HCT116 (cell line): ENCODE measurements around the gene HSBP1. TPM values are rescaled to one million over a fixed set of nuclear protein-coding genes. Genes with fewer than 3 reads are reported as not detected.

ENCODE experiments used
- ATAC-seq: fragments of 200-7000 bp; cut with Tn5 transposase; 2 replicates; pipeline ENCODE4 v1.9.1; 2020; ENCODE audit warnings: mild to moderate bottlenecking, moderate library complexity
- BruUV-seq: library from RNA; stranded (reverse); fragments of 400-500 nt; replicated peaks from 2 replicates; lab custom pipeline; 2021; lab: Mats Ljungman, UMichigan
- CTCF ChIA-PET: fragments of 300-600 bp; sonication (Branson Sonifier 250); formaldehyde crosslinking; loops from one replicate; lab custom pipeline; 2021; ENCODE audit warnings: antibody characterized with exemption; lab: Charles Lee
- POLR2A ChIA-PET: fragments of 300-600, 350-600 bp; sonication (Branson Sonifier 250); formaldehyde crosslinking; loops from one replicate; lab custom pipeline; 2021; ENCODE audit warnings: antibody characterized with exemption; lab: Charles Lee
- RAD21 ChIA-PET, 2 experiments: fragments of 300-600 bp; sonication (Branson Sonifier 250); formaldehyde crosslinking; loops; one replicate each; lab custom pipeline; 2023; ENCODE audit warnings: low total read pairs in 2 of 2; ENCODE audit not compliant: uncharacterized antibody in 2 of 2, unreplicated experiment in 2 of 2, low non-redundant PET in 1 of 2; lab: Charles Lee
- DNase-seq: peaks from one replicate; pipeline ENCODE4 v3.0.0-alpha.2; 2010; ENCODE audit warnings: low read depth, low spot score
- H2AFZ ChIP-seq: fragments of 200-600 bp; shearing (Covaris generic), sonication (generic); 2 replicates; pipeline ENCODE4 v1.6.1; 2017; ENCODE audit warnings: low read depth, mixed run types, mixed read lengths, antibody characterized with exemption, low read length; ENCODE audit not compliant: poor library complexity, severe bottlenecking
- H3K27ac ChIP-seq: 2 replicates; pipeline ENCODE4 v1.5.1; 2012; ENCODE audit warnings: low read depth, low read length
- H3K27me3 ChIP-seq: fragments of 200-600 bp; sonication (generic); 2 replicates; pipeline ENCODE4 v1.6.1; 2016; ENCODE audit warnings: mixed run types, low read length, mixed read lengths; ENCODE audit not compliant: insufficient read depth
- H3K36me3 ChIP-seq, 2 experiments: fragments of 200-500 bp in 1 of 2; fragments of 200-600 bp in 1 of 2; sonication (Bioruptor generic) in 1 of 2; sonication (generic) in 1 of 2; 2 replicates each; pipeline versions ENCODE4 v1.5.1 to v1.6.1; 2014 to 2016; ENCODE audit warnings: low read length in 2 of 2, inconsistent platforms in 1 of 2, mixed read lengths in 1 of 2, mixed run types in 1 of 2; ENCODE audit not compliant: insufficient read depth in 2 of 2, control insufficient read depth in 1 of 2
- H3K4me1 ChIP-seq, 2 experiments: fragments of 200-600 bp in 1 of 2; sonication (generic) in 1 of 2; 2 replicates each; pipeline versions ENCODE4 v1.5.1 to v1.6.1; 2012 to 2017; ENCODE audit warnings: low read length in 2 of 2, inconsistent platforms in 1 of 2, mild to moderate bottlenecking in 1 of 2, mixed read lengths in 1 of 2, mixed run types in 1 of 2, moderate library complexity in 1 of 2; ENCODE audit not compliant: insufficient read depth in 2 of 2, control insufficient read depth in 1 of 2
- H3K4me2 ChIP-seq: fragments of 200-600 bp; sonication (generic); 2 replicates; pipeline ENCODE4 v1.6.1; 2017; ENCODE audit warnings: mixed run types, low read length, mixed read lengths
- H3K4me3 ChIP-seq, 2 experiments: fragments of 200-600 bp in 1 of 2; sonication (generic) in 1 of 2; replicated peaks in 1 of 2; 2 replicates each; pipeline ENCODE4 v1.5.1; 2011 to 2016; ENCODE audit warnings: low read length in 2 of 2, control low read depth in 1 of 2, low read depth in 1 of 2, mild to moderate bottlenecking in 1 of 2, mixed read lengths in 1 of 2, mixed run types in 1 of 2
- H3K79me2 ChIP-seq: fragments of 200-600 bp; sonication (generic); 2 replicates; pipeline ENCODE4 v1.6.1; 2017; ENCODE audit warnings: mild to moderate bottlenecking, mixed run types, low read length, moderate library complexity, mixed read lengths; ENCODE audit not compliant: insufficient read depth
- H3K9ac ChIP-seq: fragments of 200-600 bp; sonication (generic); 2 replicates; pipeline ENCODE4 v1.6.1; 2016; ENCODE audit warnings: low read length, mixed read lengths
- H3K9me2 ChIP-seq: fragments of 200-600 bp; sonication (generic), shearing (Covaris generic); 2 replicates; pipeline ENCODE4 v1.6.1; 2017; ENCODE audit warnings: mixed run types, mild to moderate bottlenecking, moderate library complexity; ENCODE audit not compliant: insufficient read depth
- H3K9me3 ChIP-seq, 2 experiments: fragments of 200-500 bp in 1 of 2; fragments of 200-600 bp in 1 of 2; sonication (Bioruptor generic) in 1 of 2; sonication (generic) in 1 of 2; 2 replicates each; pipeline ENCODE4 v1.6.1; 2014 to 2017; ENCODE audit warnings: low read length in 2 of 2, mixed read lengths in 2 of 2, inconsistent platforms in 1 of 2, low read depth in 1 of 2, mild to moderate bottlenecking in 1 of 2, mixed run types in 1 of 2, moderate library complexity in 1 of 2; ENCODE audit not compliant: control insufficient read depth in 1 of 2, insufficient read depth in 1 of 2
- H4K20me1 ChIP-seq: fragments of 200-600 bp; sonication (generic), shearing (Covaris generic); 2 replicates; pipeline ENCODE4 v1.6.1; 2017; ENCODE audit warnings: mixed run types, mild to moderate bottlenecking, moderate library complexity; ENCODE audit not compliant: insufficient read depth
- CBX3 ChIP-seq: IDR thresholded peaks from 2 replicates; pipeline ENCODE4 v1.6.1; 2012; ENCODE audit warnings: low read depth
- CEBPB ChIP-seq: IDR thresholded peaks from 2 replicates; pipeline ENCODE4 v1.6.1; 2012; ENCODE audit warnings: low read depth
- EGR1 ChIP-seq: IDR thresholded peaks from 2 replicates; pipeline ENCODE4 v1.6.1; 2012; ENCODE audit warnings: low read depth
- EZH2 ChIP-seq: fragments of 200-600 bp; sonication (generic); IDR thresholded peaks from 2 replicates; pipeline ENCODE4 v1.6.1; 2017; ENCODE audit warnings: antibody characterized with exemption, mixed run types
- EZH2phosphoT487 ChIP-seq: fragments of 200-600 bp; IDR thresholded peaks from 2 replicates; pipeline ENCODE4 v1.6.1; 2018; ENCODE audit warnings: antibody characterized with exemption, borderline replicate concordance
- FOSL1 ChIP-seq: IDR thresholded peaks from 2 replicates; pipeline ENCODE4 v1.6.1; 2012; ENCODE audit warnings: low read depth
- JUND ChIP-seq: IDR thresholded peaks from 2 replicates; pipeline ENCODE4 v1.6.1; 2012
- POLR2AphosphoS5 ChIP-seq: IDR thresholded peaks from 2 replicates; pipeline ENCODE4 v1.6.1; 2011; ENCODE audit warnings: mild to moderate bottlenecking, low read depth, low read length, moderate library complexity
- SIN3A ChIP-seq: IDR thresholded peaks from 2 replicates; pipeline ENCODE4 v1.6.1; 2012; ENCODE audit warnings: low read depth
- SP1 ChIP-seq: IDR thresholded peaks from 2 replicates; pipeline ENCODE4 v1.6.1; 2012; ENCODE audit warnings: low read depth
- SRF ChIP-seq: IDR thresholded peaks from 2 replicates; pipeline ENCODE4 v1.6.1; 2012; ENCODE audit warnings: low read depth
- ZFX ChIP-seq: fragments of 450-650 bp; IDR thresholded peaks from 2 replicates; pipeline ENCODE4 v1.6.1; 2017
- ZNF274 ChIP-seq: fragments of 200-500 bp; sonication (Bioruptor generic); IDR thresholded peaks from 2 replicates; pipeline ENCODE4 v1.6.1; 2014; ENCODE audit warnings: mild to moderate bottlenecking, low read depth, low read length, inconsistent platforms
- intact Hi-C: fragments of 100-400 bp; cut with micrococcal nuclease; formaldehyde crosslinking; loops from 2 replicates; pipeline ENCODE4 v1.10.0; 2022
- total RNA-seq: library from RNA; stranded (reverse); gene quantifications from one replicate; pipeline ENCODE4 v1.2.1, GENCODE V29; 2021; ENCODE audit not compliant: unreplicated experiment
- TF ChIP-seq, protein P1 (sequence below): IDR thresholded peaks from 2 replicates; pipeline ENCODE4 v1.6.1; 2011; ENCODE audit warnings: mild to moderate bottlenecking, low read length, moderate library complexity; ENCODE audit not compliant: insufficient replicate concordance; ENCODE audit errors: extremely low read depth
- TF ChIP-seq, protein P2 (sequence below): IDR thresholded peaks from 2 replicates; pipeline ENCODE4 v1.6.1; 2012; ENCODE audit warnings: low read depth
- TF ChIP-seq, protein P3 (sequence below): IDR thresholded peaks from 2 replicates; pipeline ENCODE4 v1.6.1; 2012

HSBP1 gene
- total RNA-seq, 1 experiment from 2014 or later: 270 TPM

DNA sequence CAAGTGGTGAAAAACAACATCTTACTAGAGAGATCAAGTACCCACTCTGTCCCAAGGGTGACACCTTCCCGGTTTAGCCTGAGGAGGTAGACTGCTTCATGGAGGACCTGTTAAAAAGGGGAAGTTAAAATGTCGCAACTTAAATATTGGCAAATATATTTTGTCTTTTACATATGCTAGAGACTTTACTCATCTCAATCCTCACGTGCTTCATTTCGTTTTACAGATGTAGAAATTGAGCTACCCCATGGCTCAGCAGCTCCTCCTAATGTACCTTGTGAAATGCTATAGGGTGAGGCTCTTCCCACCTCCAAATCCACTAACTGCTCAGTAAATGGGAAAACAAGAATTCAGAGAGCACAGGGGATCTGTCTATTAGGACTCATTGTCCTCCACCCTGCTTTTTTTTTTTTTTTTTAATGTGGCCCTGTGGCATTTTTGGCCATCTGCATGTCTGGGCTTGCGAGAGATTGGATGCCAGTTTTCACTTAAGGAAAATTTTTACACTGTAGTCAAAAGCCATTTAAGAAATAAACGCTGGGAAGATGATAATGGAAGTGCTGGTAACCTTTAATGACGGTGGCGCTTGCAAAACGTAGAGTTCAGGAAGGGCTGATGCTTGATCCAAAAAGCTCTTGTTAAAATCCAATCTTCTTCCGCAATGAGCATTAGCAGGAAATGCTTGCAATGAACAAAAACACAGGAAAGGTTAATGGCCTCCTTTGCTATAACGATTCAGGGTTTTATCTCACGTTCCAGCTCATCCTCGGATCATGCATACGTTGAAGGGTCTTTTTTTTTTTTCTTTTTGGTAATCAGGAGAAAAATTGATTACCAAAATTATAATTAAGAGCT is 39.8 kb downstream of the HSBP1 start:
- Histone ChIP-seq H3K79me2 (no peaks in the 10 kb centered on the region), H3K9ac (no peak overlapping the region), H3K36me3 (no peaks in the 10 kb centered on the region), H3K4me3 (no peak overlapping the region), H3K9me2 (no peaks in the 10 kb centered on the region), H4K20me1 (no peaks in the 10 kb centered on the region), H3K4me2 (no peak overlapping the region), H2AFZ (no peak overlapping the region), H3K27me3 (no peaks in the 10 kb centered on the region), H3K4me1 (no peaks in the 10 kb centered on the region), H3K27ac (no peak overlapping the region), H3K9me3 (no peaks in the 10 kb centered on the region)
- BruUV-seq: no TSS peak
- RAD21 ChIA-PET: interaction anchor here in 1 of 2 experiments (0.7 kb wide), 1 partner anchor 32 kb away, joined by 3 read pairs; no protein-coding TSS in a partner anchor
- POLR2A ChIA-PET: no interaction called here
- no peak for ATAC-seq
- intact Hi-C loops: no loop called here
- DNase-seq: no peak
- TF ChIP-seq SIN3A (no peak), ZNF274 (no peak), CBX3 (no peak), ZFX (no peak), SRF (no peak), EGR1 (no peak), POLR2AphosphoS5 (no peak), CEBPB (no peak), FOSL1 (no peak), EZH2phosphoT487 (no peak), JUND (no peak), EZH2 (no peak), SP1 (no peak)
- TF ChIP-seq, protein P1, sequence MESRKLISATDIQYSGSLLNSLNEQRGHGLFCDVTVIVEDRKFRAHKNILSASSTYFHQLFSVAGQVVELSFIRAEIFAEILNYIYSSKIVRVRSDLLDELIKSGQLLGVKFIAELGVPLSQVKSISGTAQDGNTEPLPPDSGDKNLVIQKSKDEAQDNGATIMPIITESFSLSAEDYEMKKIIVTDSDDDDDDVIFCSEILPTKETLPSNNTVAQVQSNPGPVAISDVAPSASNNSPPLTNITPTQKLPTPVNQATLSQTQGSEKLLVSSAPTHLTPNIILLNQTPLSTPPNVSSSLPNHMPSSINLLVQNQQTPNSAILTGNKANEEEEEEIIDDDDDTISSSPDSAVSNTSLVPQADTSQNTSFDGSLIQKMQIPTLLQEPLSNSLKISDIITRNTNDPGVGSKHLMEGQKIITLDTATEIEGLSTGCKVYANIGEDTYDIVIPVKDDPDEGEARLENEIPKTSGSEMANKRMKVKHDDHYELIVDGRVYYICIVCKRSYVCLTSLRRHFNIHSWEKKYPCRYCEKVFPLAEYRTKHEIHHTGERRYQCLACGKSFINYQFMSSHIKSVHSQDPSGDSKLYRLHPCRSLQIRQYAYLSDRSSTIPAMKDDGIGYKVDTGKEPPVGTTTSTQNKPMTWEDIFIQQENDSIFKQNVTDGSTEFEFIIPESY: no peak
- TF ChIP-seq, protein P2, sequence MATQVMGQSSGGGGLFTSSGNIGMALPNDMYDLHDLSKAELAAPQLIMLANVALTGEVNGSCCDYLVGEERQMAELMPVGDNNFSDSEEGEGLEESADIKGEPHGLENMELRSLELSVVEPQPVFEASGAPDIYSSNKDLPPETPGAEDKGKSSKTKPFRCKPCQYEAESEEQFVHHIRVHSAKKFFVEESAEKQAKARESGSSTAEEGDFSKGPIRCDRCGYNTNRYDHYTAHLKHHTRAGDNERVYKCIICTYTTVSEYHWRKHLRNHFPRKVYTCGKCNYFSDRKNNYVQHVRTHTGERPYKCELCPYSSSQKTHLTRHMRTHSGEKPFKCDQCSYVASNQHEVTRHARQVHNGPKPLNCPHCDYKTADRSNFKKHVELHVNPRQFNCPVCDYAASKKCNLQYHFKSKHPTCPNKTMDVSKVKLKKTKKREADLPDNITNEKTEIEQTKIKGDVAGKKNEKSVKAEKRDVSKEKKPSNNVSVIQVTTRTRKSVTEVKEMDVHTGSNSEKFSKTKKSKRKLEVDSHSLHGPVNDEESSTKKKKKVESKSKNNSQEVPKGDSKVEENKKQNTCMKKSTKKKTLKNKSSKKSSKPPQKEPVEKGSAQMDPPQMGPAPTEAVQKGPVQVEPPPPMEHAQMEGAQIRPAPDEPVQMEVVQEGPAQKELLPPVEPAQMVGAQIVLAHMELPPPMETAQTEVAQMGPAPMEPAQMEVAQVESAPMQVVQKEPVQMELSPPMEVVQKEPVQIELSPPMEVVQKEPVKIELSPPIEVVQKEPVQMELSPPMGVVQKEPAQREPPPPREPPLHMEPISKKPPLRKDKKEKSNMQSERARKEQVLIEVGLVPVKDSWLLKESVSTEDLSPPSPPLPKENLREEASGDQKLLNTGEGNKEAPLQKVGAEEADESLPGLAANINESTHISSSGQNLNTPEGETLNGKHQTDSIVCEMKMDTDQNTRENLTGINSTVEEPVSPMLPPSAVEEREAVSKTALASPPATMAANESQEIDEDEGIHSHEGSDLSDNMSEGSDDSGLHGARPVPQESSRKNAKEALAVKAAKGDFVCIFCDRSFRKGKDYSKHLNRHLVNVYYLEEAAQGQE: no peak
- TF ChIP-seq, protein P3, sequence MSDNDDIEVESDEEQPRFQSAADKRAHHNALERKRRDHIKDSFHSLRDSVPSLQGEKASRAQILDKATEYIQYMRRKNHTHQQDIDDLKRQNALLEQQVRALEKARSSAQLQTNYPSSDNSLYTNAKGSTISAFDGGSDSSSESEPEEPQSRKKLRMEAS: no peak
- CTCF ChIA-PET: interaction anchor here (1.5 kb wide), 1 partner anchor 21 kb away, joined by 3 read pairs; no protein-coding TSS in a partner anchor
